ENCODE results near the gene TTC3.

- TF ChIP-seq EZH2 (IDR thresholded peaks at IDR 0.05; ENCODE audit: borderline replicate concordance, insufficient read depth, low read depth, low read length, poor library complexity, severe bottlenecking) = no peak
- no peak for TF ChIP-seq CTCF (IDR thresholded peaks at IDR 0.05)
These were observed 160.6 kb downstream of the TTC3 start for GRCh38 chr21:37233551-37234146.

All from B cell (primary cell).